MG63 (cell line): ENCODE data around the gene CEP89. TPM values are rescaled to one million over a fixed set of nuclear protein-coding genes. Genes with fewer than 3 reads are reported as not detected.
"Not testable (repeated sequence)": the region's sequence is repeated elsewhere in the genome, so short reads cannot be mapped to it uniquely, and the experiment has no call there.

Experiments used
- DNase-seq: peaks from one replicate; pipeline ENCODE4 v3.0.0-alpha.2; 2020
- H3K27me3 ChIP-seq: fragments of 250-450 bp; sonication (Bioruptor Pico); 2 replicates; pipeline ENCODE4 v1.5.1; 2020; ENCODE audit warnings: mild to moderate bottlenecking, moderate library complexity
- H3K36me3 ChIP-seq: fragments of 250-450 bp; sonication (Bioruptor Pico); 2 replicates; pipeline ENCODE4 v1.5.1; 2020; ENCODE audit warnings: mild to moderate bottlenecking, moderate library complexity
- H3K4me3 ChIP-seq: fragments of 250-450 bp; sonication (Bioruptor Pico); 2 replicates; pipeline ENCODE4 v1.5.1; 2020; ENCODE audit warnings: mild to moderate bottlenecking, moderate library complexity
- H3K9me3 ChIP-seq: fragments of 250-450 bp; sonication (Bioruptor Pico); 2 replicates; pipeline ENCODE4 v1.5.1; 2020; ENCODE audit warnings: mild to moderate bottlenecking, moderate library complexity
- total RNA-seq: library from RNA; depleted of rRNA; stranded (reverse); fragments of >200 nt; shearing (Covaris generic); gene quantifications from 2 replicates; pipeline ENCODE4 v1.2.3, GENCODE V29; 2014; ENCODE audit warnings: low replicate concordance

Gene CEP89
- total RNA-seq, 1 experiment from 2014 or later, result 26.9 TPM

DNA sequence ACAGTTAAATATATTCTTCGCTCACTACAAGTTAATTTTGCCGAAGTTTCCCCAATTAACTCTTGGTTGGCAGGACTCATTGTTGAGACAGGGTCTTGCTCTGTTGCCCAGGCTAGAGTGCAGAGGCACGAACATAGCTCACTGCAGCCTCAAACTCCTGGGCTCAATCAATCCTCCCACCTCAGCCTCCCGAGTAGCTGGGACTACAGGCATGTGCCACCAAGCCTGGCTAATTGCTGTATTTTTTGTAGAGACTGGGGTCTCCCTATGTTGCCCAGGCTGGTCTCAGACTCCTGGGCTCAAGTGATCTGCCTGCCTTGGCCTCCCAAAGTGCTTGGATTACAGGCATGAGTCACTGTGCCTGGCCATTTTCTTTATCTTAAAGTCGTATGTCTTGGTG lies 86.5 kb downstream of the CEP89 start:
- not testable (repeated sequence) for DNase-seq, H3K9me3 ChIP-seq, H3K36me3 ChIP-seq, H3K27me3 ChIP-seq, H3K4me3 ChIP-seq

DNA sequence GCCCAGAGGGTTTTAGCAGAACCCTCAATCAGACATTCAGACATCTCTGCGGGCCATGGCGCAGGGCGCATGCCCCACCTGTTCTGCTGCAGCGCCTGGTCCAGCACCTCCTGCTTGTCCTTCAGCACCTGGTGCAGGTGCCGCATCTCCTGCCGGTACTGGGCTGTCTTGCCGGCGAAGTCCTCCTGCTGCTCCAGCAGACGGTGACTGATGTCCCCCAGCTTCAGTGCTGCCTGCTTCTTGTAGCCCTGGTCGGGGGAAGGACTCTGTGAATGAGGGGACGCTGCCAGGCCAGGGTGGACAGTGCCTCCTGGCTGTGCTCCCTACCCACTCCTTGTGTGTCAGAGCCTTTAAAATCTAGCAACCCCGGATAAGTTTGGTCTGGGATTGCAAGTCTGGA lies 90.0 kb downstream of the CEP89 start:
- DNase-seq, result no peak
- H3K4me3 ChIP-seq, result no peak overlapping the region
- H3K9me3 ChIP-seq, result no peaks in the 10 kb centered on the region
- no peaks in the 10 kb centered on the region for H3K36me3 ChIP-seq
- H3K27me3 ChIP-seq, result no peaks in the 10 kb centered on the region

- H3K4me3 ChIP-seq, result no peak overlapping the region
- no peaks in the 10 kb centered on the region for H3K9me3 ChIP-seq
- no peaks in the 10 kb centered on the region for H3K36me3 ChIP-seq
- DNase-seq, result no peak
- H3K27me3 ChIP-seq, result no peaks in the 10 kb centered on the region
Measured at GRCh38 chr19:32880622-32881021, 91.1 kb downstream of the CEP89 start.

- DNase-seq, result no peak
- H3K4me3 ChIP-seq, result no peak overlapping the region
- no peaks in the 10 kb centered on the region for H3K36me3 ChIP-seq
- H3K27me3 ChIP-seq, result no peaks in the 10 kb centered on the region
- no peaks in the 10 kb centered on the region for H3K9me3 ChIP-seq
Measured at GRCh38 chr19:32879741-32880140, 92.0 kb downstream of the CEP89 start.

- H3K9me3 ChIP-seq, result no peaks in the 10 kb centered on the region
- no peak for DNase-seq
- no peaks in the 10 kb centered on the region for H3K36me3 ChIP-seq
- no peaks in the 10 kb centered on the region for H3K27me3 ChIP-seq
- H3K4me3 ChIP-seq, result no peak overlapping the region
Measured at GRCh38 chr19:32878988-32879387, 92.8 kb downstream of the CEP89 start.

DNA sequence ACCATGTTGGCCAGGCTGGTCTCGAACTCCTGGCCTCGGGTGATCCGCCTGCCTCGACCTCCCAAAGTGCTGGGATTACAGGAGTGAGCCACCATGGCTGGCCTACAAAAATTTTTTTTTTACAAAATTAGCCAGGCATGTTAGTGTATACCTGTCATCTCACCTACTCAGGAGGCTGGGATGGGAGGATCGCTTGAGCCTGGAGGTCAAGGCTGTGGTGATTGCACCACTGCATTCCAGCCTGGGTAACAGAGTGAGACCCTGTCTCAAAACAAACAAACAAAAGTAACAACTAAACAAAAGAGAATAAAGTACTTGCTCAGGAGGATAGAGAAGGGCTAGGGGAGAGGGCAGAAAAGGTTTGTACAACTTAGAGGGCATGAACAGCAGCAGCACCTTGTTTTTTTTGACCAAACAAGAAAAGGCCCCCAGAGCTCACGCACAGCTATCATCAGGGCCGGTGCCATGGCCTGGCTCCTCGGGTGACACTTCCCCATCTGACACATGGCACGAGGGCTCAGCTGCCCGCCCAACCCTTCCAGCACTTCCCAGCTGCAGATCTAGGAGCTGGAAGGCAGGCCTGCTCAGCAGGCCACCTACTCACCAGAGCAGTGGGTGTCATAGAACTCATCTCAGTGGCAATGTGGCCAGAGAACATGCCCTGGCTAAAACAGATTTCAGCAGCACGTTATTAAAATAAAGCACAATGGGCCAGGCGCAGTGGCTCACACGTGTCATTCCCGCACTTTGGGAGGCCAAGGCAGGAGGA lies 93.6 kb downstream of the CEP89 start:
- no peaks in the 10 kb centered on the region for H3K9me3 ChIP-seq
- DNase-seq, result no peak
- H3K36me3 ChIP-seq, result no peaks in the 10 kb centered on the region
- H3K4me3 ChIP-seq, result no peak overlapping the region
- no peaks in the 10 kb centered on the region for H3K27me3 ChIP-seq

- Histone ChIP-seq H3K9me3 (no peaks in the 10 kb centered on the region), H3K27me3 (no peaks in the 10 kb centered on the region), H3K36me3 (no peaks in the 10 kb centered on the region), H3K4me3 (no peak overlapping the region)
- no peak for DNase-seq
Measured at GRCh38 chr19:32877323-32877912, 94.3 kb downstream of the CEP89 start.

DNA sequence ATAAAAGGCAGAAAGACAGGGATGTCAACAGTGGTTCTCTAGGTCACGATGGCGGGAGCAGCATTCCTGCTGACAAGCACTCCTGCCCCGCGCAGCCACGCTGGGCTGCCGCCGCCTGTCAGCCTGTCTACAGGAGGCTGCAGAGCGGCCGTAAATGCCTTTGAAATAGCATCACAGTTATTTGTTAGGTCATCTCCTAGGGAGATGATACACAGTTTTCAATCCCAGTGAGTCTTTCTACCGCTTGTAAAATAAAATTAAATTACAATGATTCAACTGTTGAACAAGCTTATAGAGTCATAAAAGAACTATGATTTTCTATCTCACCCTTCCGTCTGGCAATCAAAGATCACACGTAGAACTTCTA lies 94.9 kb downstream of the CEP89 start:
- Histone ChIP-seq H3K36me3 (no peaks in the 10 kb centered on the region), H3K27me3 (no peaks in the 10 kb centered on the region), H3K4me3 (no peak overlapping the region), H3K9me3 (no peaks in the 10 kb centered on the region)
- no peak for DNase-seq

GRCh38 chr19:32876236-32876918 lies 95.4 kb downstream of the CEP89 start:
- no peak overlapping the region for H3K4me3 ChIP-seq
- no peaks in the 10 kb centered on the region for H3K9me3 ChIP-seq
- H3K36me3 ChIP-seq, result no peaks in the 10 kb centered on the region
- no peaks in the 10 kb centered on the region for H3K27me3 ChIP-seq
- DNase-seq, result no peak

DNA sequence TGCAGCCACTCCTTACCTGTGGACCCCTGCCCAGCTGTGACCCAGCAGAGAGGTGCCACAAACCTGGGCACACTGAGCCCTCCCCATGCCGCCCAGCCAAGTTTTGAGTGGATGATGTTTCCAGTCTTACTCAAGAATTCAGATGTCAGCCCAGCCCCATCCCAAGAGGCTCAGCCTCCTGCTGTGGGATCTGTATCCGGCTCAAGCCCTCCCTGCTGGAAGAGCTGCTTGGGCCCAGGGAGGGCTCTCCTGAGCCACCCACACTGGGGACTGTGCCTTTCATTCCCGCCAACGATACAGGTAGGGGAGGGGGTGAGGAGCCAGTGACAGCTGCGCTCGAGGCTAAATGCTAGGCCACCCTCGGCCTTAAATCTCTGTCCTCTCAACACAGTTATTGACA lies 96.3 kb downstream of the CEP89 start:
- H3K9me3 ChIP-seq, result no peaks in the 10 kb centered on the region
- no peak overlapping the region for H3K4me3 ChIP-seq
- H3K27me3 ChIP-seq, result no peaks in the 10 kb centered on the region
- DNase-seq, result no peak
- no peaks in the 10 kb centered on the region for H3K36me3 ChIP-seq

GRCh38 chr19:32874605-32875004 lies 97.2 kb downstream of the CEP89 start:
- H3K4me3 ChIP-seq, result no peak overlapping the region

GRCh38 chr19:32873247-32873959 lies 98.4 kb downstream of the CEP89 start:
- Histone ChIP-seq H3K4me3 (no peak overlapping the region), H3K36me3 (no peaks in the 10 kb centered on the region), H3K27me3 (no peaks in the 10 kb centered on the region), H3K9me3 (no peaks in the 10 kb centered on the region)
- DNase-seq, result no peak

More at GRCh38 chr19:32874605-32875004, 97.2 kb downstream of the CEP89 start:
- Histone ChIP-seq H3K9me3 (no peaks in the 10 kb centered on the region), H3K27me3 (no peaks in the 10 kb centered on the region), H3K36me3 (no peaks in the 10 kb centered on the region)
- DNase-seq, result no peak

- DNase-seq, result no peak
- Histone ChIP-seq H3K27me3 (no peaks in the 10 kb centered on the region), H3K4me3 (no peak overlapping the region), H3K9me3 (no peaks in the 10 kb centered on the region), H3K36me3 (no peaks in the 10 kb centered on the region)
Measured at GRCh38 chr19:32872391-32872790, 99.4 kb downstream of the CEP89 start.

GRCh38 chr19:32870981-32871451 lies 100.7 kb downstream of the CEP89 start:
- H3K9me3 ChIP-seq, result no peaks in the 10 kb centered on the region
- H3K4me3 ChIP-seq, result no peak overlapping the region
- no peaks in the 10 kb centered on the region for H3K36me3 ChIP-seq
- DNase-seq, result no peak
- no peaks in the 10 kb centered on the region for H3K27me3 ChIP-seq

DNA sequence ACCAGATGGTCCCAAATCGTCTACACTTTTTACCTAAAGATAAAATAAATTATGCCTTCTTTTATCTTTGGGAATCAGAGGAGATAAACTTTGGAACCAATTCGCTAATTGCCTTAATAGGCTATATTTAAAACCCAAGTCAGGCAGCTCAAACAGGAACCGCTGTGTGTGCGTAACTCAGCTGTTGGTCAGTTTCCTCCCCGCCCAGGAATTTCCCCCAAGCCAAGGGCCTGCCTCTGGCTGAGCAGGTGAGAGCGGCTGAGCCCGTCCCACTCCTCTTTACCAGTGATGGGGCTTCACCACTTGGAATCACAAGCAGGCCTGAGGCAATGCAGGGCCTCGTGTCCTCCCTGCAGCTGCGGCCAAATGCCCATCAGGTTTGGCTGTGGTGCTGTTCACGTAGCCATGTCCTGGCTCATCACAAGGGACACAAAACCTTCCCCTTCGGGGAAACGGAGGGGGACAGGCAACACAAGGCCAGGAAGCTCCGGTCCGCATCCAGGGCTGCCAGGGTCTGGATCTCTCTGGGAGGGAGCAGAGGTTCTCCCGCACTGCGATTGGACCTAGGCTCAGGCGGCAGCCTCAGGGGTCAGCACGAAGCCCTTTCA lies 101.7 kb downstream of the CEP89 start:
- H3K4me3 ChIP-seq, result no peak overlapping the region
- no peaks in the 10 kb centered on the region for H3K9me3 ChIP-seq
- no peak for DNase-seq
- H3K36me3 ChIP-seq, result no peaks in the 10 kb centered on the region
- H3K27me3 ChIP-seq, result no peaks in the 10 kb centered on the region

DNA sequence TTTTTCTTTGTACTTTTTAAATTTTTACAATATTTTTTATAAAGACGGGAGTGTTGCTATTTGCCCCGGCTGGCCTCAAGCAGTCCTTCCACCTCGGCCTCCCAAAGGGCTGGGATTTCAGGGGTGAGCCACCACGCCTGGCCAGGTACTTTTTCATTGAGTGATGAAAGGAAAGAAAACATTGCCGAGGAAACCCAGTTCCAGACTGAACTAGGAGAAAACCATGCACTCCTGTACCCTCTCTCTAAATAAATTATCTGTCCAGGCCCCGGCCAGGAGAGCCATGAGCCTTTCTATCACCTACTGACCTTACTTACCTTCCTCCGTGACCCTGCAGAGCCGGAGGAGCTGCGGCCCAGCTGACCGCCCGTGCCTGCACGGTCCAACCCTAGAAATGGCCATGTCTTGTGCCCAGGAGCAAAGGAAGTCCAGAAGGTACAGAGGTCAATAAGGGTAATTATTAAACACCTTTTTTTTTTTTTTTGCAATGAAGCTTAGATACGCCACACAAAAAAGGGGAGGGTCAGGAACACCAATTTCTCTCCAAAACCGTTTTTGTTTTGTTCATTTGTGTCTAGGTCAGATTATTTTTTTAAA lies 102.3 kb downstream of the CEP89 start, which contains the start of gene SLC7A9:
Gene SLC7A9, minus strand, starts transcription at position 399 of the 597 bp plus-strand sequence. CDS start 1,233 bp downstream, outside the sequence.
- Histone ChIP-seq H3K27me3 (no peaks in the 10 kb centered on the region), H3K9me3 (no peaks in the 10 kb centered on the region)

More for the DNA sequence above, 102.3 kb downstream of the CEP89 start, which contains the start of gene SLC7A9:
- DNase-seq, result no peak
- Histone ChIP-seq H3K4me3 (no peak within 1 kb of the TSS), H3K36me3 (no peaks in the 10 kb centered on the region)
